Effector CD4-positive, alpha-beta T cell (primary cell): ENCODE data around the gene RNF215.

ENCODE experiments used
- DNase-seq: peaks from one replicate; pipeline ENCODE4 v3.0.0-alpha.2; 2020
- total RNA-seq: gene quantifications from one replicate; lab custom pipeline; 2026; lab: John Stamatoyannopoulos, UW

Gene RNF215
- total RNA-seq = 6.4 reads per million, percentile 24 among the genes with 10 or more reads in this experiment

DNA sequence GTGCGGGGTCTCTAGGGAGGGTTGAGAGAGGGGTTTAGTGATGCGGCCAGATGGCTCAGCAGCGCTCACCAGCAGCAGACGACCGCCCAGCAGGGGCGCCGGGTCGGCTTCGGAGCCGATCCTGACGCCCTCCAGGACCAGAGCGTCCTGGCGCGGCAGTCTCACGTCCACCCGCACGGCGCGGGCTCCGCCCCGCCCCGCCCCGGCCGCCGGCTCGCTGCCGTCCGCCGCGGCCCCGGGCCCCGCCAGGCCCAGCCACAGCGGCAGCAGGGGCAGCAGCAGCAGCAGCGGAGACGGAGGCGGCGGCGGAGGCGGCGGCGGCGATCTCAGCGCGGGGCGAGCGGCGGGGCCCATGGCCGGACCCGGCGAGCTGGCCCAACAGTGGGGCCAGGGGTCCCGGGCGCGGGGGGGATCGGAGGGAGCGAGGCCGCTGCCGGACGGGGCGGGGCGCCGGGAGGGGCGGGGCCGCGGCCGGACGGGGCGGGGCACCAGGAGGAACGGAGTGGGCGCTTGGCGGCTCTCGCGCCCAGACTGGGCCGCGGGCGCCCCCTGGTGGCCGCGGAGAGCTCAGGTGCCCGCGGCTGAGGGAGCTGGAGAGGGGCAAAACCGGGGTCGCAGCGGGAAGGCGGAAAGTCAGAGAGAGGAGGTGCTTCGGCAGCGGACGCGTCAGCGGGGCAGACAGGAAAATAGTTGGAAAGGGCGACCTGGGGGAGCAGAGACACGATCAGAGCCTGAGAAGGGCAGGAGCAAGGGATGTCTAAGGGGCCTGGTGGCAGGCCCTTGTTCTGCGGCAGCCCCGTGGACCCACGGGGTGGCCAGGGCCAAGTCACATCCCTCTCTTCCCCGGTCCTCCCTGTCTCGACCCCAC, at the start of gene RNF215:
Gene RNF215 (minus strand): TSS at position 452 of the 868 bp plus-strand sequence. CDS start 98 bp downstream, at position 354.
- peak; percentile 70 for DNase-seq

DNA sequence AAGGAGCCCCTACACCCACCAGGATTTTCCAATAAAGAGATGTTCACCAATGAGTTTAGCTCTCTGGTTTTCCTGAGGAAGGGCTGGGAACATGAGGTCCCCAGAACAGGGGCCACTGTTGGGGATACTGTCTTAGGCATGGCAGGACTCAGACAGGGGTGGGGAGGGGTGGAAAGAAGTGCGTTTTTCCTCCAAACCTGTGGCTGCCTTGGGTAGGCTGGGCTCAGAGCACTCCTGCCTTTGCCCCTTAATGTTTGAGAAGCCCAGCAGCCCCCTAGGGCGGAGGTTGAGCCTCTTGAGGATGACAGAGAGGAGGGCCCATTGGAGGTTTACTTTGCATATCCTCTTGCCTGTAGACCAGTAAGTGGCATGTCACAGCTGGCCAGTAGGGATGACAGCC, 49.0 kb upstream of the RNF215 start:
- no peak for DNase-seq

DNA sequence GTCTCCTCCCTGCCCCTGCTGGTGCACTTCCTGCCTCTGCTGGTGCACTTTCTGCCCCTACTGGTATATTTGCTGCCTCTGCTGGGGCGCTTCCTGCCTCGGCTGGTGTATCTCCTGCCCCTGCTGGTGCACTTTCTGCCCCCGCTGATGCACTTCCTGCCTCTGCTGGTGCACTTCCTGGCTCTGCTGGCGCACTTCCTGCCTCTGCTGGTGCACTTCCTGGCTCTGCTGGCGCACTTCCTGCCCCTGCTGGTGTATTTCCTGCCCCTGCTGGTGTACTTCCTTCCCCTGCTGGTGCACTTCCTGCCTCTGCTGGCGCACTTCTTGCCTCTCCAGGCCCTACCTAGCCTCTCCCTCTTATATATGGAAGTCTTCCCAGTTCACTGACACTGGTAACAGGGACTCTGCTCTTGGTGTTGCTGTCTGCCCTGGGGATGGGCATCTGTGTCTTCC, 48.5 kb upstream of the RNF215 start:
- DNase-seq = peak; percentile 86

DNA sequence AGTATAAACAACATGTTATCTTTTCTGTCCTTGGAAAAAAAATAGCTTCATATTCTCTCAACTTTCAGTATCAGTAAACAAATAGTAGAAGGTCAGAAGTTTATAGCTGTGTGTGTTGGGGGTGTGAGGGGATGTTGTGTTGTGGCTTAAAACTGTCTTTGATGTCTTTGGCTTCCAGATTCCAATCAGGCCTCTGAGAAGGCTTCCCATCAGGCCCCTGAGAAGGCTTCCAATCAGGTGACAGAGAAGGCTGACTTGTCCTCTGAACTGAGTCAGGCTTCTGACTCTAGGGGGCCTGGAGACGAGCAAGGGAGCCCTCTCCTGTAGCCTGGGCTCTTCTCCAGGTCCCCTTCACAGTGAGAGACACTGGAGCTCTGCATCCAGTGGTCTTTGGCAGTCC, 47.6 kb upstream of the RNF215 start:
- DNase-seq = no peak

DNA sequence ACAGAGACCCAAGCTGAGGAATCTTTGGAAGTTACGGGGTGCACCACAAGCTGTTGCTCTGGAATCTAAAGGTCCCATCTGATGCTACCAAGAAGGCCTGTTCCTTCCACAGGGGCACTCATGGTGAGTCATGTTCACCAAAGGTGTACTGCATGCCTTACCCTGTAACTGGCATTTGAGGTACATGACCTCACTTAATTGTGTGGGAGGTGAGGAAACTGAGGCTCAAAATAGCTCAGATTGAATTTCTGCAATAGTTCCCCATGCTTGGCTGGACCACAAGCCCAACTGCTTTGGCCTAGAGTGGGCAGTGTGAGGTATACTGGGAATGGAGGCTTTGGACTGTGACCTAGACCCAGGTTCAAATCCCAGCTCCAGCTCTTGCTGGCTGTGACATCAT, 46.6 kb upstream of the RNF215 start:
- DNase-seq = no peak

DNA sequence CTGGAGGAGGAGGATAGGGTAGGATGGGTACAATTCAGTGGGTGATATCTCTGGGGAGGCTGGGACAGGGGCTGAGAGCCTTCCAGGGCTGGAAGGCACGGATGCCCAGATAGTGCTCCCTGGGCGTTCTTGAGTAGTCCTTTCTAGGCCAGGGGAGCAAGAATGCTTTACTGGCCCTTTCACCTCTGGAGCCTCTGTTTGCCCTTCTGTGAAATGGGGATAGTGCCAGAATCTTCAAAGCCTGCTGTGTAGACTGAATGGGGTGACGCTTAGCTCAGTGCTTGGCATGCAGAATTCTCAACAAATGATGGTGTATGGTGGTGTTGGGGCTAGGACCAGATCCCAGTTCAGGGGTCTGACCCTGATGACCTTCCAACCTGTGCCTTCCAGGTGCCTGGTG, 46.0 kb upstream of the RNF215 start:
- no peak for DNase-seq

DNA sequence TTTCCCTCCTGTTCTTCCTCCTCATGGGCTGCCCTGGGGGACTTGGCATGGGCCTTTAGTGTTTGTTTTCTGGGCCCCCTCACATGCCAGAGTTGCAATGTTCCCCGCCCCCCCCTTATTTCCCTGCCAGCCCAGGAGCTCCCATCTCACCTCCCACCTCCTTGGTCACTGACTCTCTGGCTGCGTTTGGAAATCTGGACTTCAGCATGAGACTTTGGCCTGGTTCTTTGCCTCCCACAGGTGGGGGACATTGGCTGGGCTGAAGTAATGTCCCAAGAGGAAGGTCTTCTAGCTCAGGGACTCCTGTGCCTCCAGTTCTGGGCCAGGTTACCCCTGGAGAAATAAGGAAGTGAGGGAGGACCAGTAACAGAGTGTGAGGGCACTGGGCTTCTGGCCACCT, 45.3 kb upstream of the RNF215 start:
- DNase-seq = no peak

DNA sequence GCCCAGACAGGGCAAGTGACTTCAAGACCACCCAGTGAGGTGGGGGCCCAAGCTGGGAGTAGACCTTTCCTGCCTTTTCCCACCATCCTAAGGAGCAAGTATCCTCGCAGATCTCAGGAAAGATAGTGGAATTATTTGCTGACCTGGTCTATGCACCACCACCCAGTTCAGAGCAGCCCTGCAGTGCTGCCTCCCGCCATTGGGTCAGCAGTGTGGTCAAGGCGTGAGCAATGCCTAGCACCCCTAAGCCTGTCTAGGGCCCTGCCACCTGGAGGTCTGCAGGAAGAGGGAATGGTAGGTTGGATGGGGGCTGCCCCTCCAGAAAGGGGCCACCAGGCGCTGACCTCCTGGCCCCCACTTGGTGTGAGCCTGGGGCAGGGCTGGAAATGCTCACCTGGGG, 44.9 kb upstream of the RNF215 start:
- DNase-seq = no peak

DNA sequence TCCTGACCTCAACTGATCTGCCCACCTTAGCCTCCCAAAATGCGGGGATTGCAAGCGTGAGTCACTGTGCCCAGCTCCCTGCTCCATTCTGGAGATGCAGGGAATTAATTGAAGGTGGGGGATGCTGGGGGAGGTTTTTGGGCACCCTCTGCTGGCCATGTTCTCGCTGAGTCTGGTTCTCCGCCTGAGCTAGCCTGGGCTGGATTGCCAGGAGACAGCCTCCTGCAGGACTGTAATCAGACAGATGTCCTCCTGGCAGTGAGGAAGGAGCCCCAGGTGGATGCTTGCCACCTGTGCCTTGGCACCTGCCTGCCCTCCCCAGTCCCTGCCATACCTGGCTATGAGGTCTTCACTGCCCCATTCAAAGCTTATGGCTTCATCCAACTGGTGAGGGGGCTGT, 43.7 kb upstream of the RNF215 start:
- DNase-seq = no peak

DNA sequence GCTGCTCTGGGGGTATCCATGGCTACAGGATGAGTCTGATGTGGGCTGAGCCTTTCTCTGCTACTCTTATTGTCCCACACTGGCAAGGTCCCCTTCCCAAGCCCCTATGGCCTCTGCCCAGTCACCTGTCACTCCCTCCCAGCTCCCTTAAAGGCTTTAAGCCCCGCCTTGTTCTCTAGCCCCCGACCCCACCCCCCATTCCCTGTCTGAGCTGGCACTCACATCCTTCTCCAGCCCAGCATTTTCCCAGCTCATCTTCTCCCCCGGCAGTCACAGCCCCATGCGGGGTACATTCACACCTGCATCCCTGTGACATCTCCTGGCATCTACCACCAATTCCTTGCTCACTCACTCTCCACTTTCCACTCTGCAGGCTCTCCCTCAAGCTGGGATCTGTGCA, 42.7 kb upstream of the RNF215 start:
- no peak for DNase-seq

DNA sequence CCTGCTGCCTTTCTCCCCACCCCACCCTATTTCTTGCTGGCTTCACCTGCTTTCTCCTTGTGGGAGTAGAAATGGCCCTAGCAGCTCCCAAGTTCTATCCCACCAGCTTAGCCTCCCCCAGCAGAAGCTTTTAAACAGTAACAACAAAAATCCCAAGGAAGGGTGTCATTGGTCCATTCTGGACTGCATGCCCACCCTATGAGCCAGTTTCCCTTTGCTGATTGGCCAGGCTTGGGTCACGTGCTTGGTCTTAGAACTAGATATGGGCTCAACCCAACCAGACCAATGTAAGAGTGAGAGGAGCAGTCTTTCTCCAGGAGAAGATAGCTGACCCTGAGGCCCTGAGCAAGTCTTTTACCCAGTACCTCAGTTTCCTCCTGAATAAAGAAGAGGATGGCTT, 40.7 kb upstream of the RNF215 start:
- DNase-seq = no peak

DNA sequence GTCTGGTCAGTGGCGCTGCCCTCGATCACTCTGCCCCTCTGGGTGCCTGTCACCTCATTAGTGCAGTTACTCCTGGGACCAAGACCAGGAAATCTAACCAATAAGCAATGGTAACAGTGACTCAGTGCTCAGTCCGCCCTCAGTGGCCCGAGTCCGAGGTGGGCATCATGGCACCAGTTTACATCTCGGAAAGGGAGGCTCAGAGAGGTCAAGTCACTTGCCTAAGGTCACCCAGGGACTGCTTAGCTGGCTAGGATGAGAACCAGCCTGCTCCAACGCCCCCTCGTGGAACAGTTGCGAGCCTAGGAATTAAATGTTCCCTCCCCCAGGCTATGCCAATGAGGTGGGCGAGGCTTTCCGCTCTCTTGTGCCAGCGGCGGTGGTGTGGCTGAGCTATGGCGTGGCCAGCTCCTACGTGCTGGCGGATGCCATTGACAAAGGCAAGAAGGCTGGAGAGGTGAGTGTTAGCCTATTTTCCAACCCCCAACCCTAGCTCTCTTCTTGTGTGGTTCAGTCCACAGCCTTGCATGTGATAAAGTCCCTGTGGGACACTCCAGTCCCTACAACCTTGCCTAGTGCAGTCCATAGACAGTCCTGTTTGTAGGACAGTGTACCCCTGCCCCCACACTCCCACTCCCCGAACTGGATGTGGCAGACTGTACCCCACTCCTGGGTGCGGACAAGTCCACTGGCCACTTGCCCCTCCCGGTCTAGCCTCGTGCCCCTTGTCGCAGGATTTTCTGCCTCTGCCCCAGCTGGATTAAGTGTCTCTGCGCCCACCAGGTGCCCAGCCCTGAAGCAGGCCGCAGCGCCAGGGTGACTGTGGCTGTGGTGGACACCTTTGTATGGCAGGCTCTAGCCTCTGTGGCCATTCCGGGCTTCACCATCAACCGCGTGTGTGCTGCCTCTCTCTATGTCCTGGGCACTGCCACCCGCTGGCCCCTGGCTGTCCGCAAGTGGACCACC, 39.5 kb upstream of the RNF215 start:
- DNase-seq = peak; percentile 85

DNA sequence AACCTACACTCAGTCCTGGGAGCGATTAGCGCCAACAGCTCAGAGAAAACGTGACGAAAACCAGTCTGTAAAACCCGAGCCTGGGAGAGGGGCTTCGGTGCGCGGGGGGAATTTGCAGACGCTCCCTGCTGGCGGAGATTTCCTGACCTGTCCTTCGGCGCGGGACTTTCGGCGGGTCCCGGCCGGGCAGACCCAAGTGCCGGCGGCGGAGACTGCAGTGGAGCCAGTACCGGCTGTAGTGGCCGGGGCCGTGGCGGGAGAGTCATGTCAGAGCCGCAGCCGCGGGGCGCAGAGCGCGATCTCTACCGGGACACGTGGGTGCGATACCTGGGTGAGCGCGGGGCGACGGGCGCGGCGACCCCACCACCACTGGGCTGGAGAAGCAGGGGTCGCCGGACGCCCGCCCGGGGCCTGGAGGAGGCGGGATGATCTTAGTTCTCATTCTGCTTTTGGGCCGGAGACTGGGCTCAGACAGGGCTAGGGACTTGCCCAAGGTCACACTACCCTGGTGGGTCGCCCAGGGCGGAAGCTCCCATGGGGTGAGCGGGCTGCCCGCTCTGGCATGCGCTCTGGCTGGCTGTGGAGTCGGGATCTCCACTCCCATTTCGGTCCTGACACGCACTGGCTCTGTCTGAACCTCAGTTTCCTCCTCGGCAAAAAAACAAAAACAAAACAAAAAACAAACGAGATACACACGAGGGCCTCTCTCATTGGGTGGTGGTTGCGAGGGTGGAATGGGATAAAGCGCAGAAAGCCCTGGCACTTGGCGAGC, 38.6 kb upstream of the RNF215 start, which contains the start of gene MTFP1:
Gene MTFP1 (plus strand): TSS at position 153 of the 772 bp plus-strand sequence. CDS start 112 bp downstream, at position 265.
- peak; percentile 30 for DNase-seq

DNA sequence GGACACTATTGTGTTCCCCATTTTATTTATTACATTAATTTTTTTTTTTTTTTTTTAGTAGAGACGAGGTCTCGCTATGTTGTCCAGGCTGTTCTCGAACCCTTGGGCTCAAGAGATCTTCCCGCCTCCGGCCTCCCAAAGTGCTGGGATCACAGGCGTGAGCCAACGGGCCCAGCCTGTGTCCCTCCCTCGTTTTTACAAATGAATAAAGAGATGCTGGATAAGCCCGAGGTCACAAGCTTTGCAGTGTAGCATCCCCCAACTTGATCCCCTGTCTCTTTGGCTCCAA, 38.1 kb upstream of the RNF215 start:
- DNase-seq = no peak

DNA sequence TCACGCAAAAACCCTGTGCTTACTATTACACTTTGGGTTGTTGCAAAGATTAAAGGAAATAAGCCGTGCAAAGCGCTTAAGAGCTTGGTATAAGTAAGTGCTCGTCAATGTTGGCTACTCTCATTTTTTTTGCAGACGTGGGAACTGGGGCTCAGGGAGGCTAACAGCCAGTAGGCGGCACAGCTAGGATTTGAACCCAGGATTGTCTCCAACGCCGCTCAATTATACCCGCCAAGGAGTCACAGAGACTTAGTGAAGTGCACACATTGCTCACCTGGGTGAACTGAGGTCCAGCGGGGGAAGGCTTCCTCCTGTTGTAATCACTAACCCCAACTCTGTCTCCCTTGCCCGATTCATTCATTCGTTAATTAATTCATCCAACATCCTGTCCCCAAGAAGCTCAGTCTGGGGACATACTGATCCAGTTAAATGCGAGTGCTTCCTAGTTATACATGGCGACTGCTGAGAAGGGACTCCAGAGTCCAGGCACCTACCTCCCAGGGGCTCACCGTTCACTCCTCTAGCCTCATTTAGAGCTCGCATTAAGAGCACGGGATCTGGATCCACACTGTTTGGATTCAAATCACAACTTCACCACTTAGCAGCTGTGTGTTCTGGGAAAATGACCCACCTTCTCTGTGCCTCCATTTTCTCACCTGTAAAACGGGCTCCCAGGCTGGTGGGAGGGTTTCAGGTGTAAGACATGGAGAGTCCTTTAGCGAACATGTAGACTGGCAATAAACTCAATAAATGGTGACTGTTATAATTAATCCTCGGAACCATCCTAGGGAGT, 37.5 kb upstream of the RNF215 start:
- no peak for DNase-seq

DNA sequence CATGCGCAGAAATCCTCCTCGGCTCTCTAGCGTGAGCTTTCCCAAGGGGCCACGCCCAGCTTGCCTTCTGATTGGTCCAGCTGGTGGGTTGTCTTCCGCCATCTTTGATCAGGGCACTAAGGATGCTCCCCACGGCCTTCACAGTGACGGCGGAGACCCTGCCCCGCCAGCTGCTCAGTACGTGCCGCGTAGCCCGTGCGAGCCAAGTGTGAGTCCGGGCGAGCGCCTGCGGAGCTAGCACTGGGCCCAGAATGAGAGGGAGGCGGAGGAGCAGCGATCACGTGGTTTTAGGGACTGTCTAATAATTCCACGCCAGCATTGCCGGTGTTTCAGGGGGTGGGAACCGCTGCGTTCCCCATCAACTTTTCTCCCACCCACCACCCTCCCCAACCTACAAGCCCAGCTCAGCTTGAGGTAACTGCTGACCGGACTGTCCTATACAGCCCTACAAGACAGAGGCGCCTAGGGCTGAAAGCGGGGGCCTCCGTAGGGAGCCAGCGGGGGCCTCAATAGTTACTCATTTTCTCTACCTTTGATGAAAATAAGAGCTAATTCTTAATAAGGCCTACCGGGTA, 36.8 kb upstream of the RNF215 start:
- peak; percentile 98 for DNase-seq

DNA sequence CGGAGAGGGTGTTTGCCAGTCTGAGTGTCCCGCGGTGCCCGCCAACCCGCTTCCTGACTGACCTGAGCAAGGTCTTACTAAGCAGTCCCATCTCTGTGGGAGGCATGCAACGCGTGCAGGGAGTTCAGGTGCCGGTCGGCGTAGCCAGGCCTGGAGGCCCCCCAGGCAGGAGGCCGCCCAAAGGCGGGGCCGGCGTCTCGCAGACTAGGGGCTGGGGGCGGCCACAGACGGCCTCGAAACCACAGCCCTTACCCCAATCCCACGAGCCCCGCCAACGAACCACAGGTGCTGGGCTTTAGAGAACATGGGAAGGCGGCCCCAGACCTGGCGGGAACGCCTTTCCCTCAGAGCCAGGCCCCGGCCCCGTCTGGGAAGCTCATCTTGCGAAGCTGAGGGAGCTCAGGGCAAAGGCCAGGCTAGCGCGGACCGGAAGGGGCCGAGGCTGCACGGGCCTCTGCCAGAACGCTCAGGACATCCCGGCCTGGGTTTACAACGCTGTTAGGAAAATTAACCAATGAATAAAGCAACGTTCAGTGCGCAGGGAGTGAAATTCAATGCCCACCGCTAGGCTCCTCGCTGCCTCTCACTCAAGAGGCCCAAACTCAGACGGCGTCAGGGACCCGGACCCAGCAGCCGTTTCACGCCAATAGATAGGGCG, 36.2 kb upstream of the RNF215 start:
- DNase-seq = peak; percentile 25

DNA sequence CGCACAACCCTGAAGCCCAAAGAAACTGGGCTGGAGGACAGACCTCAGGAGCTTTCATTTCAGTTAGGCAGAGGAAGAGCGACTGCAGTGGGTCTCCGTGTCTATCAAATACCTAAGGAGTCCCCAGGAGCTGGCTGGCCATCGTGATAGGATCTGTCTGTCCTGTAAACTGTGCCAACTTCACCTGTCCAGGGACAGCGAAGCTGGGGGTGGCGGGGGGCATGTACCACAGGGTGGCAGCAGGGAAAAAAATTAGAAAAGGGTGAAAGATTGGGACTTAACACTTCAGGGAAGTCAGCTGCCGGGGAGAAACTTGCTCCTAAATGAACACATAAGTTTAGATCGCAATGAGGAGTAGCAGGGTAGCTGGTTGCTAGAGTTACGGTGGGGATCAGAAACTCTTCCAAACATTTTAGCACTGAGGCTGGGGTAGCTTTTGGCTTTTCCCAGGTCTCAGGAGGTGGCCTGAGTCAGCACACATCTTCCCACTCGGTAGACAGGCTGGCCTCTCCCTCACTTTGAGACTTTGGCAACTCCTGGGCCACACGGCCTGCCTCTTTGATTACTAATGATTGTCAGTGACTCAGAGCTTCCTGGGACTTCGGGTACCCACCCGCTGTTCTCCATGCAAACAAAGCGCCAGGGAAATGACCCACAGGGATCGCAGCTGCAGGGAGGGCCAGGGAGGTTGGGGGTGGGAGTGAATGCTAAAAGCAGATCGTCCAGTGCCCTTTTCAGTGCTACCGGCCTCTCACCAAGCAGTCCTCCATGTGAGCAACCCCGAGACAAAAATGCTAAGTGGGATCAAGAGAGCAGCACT, 35.5 kb upstream of the RNF215 start:
- peak; percentile 25 for DNase-seq

DNA sequence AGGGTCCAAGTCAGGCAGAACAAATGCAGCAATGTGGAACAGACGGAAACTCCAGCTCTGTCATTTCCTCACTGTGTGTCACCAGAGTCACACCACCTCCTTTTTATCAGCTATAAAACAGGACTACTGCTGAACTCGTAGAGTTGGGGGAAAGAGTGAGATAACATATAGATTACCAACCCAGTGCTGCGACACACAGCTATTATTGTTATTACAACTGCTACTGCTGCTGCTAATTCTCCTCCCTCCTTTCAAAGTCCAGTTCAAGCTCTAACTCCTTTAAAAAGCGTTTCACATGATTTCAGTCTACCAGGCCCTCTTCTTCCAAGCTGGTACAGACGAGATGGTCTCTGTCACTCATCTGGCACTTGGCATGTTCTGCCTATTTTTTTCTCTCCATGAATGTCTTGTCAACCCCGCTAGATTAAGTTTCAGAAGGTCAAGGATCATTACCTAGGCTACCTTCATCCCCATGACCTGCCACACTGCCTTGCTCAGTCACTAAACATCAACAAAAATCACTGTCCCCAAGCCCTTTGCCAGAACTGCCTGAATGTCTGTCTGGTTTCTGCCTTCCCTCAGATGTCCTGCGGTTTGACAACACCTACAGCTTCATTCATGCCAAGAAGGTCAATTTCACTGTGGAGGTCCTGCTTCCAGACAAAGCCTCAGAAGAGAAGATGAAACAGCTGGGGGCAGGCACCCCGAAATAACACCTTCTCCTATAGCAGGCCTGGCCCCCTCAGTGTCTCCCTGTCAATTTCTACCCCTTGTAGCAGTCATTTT, 34.7 kb upstream of the RNF215 start:
- DNase-seq = no peak
